HT1080 (cell line): ENCODE measurements around the gene MACROD2. TPM values are rescaled to one million over a fixed set of nuclear protein-coding genes. Genes with fewer than 3 reads are reported as not detected.

Experiments used
- DNase-seq: peaks from one replicate; pipeline ENCODE4 v3.0.0-alpha.2; 2015; ENCODE audit warnings: low read depth
- small RNA-seq: library from RNA; depleted of rRNA; stranded (forward); fragments of <200 nt; gene quantifications from one replicate; pipeline ENCODE3, GENCODE V24; 2014
- total RNA-seq: library from RNA; depleted of rRNA; stranded (reverse); fragments of >200 nt; shearing (Covaris generic); gene quantifications from 2 replicates; pipeline ENCODE4 v1.2.3, GENCODE V29; 2014; rRNA removed

The MACROD2 gene
- total RNA-seq, 1 experiment from 2014 or later = 1.2 TPM

DNA sequence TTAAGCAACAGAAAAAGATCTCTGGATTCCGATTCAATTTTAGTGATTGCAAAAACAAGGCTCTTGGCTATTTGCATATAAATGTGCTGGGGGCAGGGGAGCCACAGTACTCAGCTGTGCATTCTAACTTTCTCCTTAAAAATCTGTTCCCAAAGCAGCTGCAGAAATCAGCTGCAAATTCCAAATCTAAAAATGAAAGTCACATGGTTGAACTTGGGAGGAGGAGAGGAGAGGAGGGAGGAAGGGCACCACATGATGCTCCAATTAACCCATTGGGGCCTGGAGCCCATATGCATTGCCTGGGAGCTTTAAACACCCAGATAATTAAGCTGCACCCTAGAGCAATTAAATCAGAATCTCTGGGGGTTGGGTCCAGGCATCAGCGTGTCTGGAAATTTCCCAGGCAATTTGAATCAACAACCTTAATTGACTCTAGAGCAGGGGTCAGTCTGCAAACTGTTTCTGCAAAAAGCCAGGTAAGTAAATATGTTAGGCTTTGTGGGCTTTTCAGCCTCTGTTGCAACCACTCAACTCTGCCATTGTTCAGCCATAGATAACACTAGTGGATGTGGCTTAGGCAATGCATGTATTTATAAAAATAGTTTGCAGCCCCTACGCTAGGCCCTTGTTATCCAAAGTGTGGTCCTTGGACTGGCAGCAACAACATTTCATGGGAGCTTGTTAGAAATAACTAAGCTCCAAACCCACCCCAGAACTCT, 2069.8 kb downstream of the MACROD2 start:
- no peak for DNase-seq

DNA sequence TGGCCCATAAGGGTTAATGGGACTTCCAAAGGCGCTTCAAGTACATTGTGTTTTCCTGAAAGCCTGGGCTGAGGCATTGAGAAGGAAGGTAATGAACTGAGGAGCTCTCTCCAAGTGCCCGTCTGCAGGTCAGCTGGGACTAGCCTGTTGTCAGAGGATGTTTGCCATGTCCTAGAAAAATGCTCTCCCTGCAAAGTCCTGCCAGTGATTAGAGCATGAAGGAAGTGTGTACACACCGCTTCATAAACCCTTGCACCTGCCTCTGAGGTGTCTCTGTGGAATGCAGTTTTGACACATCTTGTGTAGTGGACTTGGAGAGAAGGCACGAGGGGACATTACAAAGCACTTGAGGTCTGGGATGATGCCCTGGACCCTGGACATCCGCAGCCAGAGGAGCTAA, 2071.3 kb downstream of the MACROD2 start:
- no peak for DNase-seq

DNA sequence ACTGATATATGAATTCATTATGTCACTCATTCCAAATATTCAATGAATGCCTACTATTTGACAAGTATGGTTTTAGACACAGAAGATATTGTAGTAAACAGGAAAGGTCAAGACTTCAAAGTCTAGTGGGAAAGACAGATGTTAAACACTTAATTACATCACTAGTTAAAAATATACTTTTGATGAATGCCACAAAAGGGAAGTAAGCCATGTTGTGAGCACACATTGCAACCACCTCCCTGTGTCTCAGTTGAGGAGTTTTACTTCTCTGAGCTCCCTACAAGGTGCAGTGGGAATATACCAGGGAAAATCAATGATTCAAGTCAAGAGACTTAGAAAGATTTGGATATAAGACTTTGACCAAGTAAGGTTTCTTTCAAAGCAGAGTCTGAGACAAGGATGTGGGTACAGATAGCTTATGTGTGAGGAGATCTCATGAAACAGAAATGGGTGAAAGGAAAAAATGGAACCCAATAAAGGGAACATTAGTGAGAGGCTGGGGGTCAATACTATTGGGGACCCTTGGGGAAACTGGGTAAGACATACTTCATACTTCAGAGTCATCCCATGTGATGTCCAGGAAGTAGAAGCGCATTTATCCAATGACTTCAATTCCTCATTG, 2074.2 kb downstream of the MACROD2 start:
- no peak for DNase-seq

DNA sequence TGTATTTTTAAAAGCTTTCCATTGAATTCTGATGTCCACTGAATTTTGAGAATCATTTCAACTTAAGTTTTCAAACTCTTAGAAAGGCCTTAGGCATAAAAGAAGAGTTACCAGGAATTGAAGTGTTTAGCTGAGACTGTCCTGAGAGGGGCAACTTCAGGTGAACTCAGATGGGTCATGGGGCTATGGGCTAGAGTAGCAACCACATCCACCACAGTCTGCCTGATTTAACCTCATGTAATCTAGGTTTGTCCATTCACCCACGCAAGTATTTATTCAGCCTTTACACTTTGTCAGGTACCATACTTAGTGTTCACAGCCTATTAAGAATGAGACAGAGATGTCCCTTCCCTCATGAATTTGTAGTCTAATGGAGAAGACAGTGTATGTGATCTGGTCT, 2076.9 kb downstream of the MACROD2 start:
- DNase-seq = no peak

DNA sequence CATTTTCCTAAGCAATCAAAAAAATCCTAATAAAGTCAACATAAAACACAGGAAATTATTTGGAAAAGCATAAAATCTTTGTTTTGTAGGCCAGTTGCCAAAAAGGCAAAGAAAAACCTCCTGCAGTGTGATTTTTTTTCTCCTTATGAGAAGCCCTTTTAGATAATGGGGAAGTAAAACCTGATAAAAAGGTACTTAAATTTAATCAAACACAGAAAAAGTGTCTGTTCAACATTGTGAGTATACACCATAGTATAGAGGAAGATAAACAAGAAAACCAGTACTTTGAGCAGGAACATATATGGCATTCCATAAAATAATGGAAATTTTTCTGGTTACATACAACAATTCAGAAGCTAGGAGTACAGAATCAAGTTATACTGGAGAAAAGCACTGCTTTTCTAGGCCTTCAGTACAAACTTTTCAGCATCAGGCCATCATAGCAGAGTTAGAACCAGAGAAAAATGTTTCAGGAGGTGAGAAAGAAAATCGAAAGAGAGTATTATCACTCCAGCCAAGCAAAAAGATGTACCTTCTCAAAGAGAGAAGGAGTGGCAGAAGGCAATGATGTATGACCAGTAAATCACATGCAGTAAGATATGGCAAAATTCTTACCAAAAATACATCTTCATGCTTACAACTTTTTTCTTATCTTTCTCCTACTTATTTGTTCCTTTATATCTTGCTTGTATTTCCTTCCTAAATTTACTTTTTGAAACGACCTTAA, 2083.0 kb downstream of the MACROD2 start:
- no peak for DNase-seq

DNA sequence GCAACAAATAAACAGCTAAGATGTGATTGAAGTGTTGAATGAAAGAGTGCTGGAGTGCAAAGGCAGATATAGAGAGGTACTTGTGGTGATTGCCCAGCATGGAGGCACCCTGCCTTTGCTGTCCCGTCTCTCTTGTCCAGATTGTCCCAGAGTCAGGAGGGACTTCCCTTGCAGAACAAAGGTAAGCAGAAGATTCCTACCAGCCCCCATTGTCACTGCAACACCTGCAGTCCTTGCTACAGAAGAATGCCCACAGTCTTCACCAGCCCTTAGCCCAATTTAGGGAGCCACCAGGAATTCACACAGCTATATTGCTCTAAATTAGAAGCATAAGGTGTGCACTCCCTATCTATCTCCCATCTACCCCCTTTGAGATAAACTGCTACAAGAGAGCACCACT, 2086.1 kb downstream of the MACROD2 start:
- DNase-seq = no peak

DNA sequence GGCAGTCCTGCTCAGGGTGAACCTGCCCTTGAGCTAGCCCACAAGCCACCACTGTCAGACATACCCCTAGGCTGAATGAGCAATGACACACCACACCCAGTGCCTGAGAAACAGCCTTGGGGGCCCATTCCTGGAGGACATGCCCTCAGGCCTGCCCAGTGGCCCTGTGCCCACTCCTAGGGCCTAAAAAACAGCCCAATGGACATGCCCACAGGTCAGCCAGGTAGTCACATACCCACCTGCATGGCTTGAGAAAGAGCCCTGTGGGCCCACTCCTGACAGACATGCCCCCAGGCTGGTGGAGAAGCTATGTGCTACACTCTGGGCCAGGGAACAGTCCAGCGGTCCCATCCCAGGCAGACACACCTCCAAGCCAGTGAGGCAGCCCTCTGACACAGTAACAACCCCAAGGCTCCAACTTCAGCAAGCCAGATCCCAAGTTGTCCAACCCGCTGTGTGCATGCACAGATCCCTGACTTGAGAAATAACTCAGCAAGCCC, 2086.8 kb downstream of the MACROD2 start:
- no peak for DNase-seq

DNA sequence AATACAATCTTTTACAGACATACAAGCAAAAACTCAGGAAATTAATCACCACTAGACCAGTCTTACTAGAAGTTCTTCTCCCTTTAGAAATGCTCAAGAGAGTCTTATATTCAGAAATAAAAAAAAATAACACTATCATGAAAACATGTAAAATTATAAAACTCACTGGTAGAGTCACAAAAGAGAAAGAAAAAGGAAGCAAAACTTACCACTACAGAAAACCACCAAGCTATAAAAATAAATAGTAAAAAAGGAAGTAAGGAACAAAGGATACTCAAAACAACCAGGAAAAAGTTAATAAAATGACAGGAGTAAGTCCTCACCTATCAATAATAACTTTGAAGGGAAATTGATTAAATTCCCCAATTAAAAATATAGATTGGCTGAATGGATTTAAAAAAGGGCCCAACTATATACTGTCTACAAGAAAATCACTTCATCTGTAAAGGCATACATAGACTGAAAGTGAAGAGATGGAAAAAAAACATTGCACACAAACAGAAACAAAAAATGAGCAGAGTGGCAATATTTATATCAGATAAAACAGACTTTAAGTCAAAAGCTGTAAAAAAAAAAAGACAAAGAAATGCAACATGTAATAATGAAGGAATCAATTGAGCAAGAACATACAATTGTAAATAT, 2088.4 kb downstream of the MACROD2 start:
- DNase-seq = no peak

DNA sequence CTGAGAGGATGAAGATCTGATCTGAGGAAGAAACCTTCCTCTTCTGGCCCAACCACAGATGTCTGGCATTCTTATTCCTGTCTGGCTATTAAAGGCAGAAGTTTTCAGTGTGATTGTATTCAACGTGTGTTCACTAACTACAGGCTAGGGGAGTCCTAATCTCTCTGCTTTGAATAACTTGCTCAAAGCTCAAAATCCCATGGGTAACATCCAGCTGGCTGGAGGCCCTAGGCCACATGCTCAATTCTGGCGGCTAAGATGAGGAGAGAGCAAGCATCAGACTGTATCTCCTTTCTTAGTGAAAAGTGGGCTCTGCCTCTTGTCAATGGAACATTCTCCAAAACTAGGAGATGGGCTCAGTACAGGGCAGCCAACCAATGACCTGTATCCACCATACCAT, 2099.9 kb downstream of the MACROD2 start:
- DNase-seq = no peak

DNA sequence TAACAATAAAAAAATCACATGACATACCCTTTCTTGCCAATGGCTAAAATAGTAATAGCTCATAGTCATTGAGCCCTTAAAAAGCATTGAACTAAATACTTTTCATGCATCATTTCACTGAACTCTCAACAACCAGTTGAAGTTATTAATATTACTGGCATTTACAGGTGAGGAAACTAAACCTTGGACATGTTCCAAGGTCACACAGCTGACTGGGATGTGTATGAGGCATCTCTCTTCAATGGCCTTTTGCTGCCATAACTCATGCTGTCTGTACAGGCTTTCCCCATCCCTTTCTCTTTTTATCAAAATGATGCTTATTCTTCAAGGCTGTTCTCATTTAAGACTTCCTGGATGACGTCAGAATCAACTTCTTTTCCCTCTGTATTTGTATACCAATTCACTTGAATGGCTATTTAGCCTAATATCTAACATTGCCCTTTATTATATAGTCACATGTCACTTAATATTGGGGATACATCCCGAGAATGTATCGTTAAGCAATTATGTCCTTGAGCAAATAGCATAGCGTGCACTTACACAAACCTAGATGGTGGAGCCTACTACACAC, 2101.5 kb downstream of the MACROD2 start:
- DNase-seq = no peak

DNA sequence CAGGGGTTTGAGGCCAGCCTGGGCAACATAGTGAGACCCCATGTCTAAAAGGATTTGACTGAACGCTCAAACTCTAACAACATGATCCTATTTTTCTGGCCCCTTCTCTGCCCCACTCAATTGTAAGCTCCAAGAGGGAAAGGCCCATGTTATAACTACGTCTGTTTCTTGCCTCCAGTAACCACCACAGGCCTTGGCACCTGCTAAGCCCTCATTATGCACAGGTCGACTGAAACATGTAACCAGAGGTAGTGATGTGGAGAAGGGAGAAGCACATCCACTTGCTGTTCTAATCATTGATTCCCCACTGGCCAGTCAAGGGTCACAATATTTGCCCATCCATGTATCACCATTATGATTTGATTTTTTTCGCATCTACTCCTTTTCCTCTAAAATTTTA, 2102.5 kb downstream of the MACROD2 start:
- DNase-seq = no peak

DNA sequence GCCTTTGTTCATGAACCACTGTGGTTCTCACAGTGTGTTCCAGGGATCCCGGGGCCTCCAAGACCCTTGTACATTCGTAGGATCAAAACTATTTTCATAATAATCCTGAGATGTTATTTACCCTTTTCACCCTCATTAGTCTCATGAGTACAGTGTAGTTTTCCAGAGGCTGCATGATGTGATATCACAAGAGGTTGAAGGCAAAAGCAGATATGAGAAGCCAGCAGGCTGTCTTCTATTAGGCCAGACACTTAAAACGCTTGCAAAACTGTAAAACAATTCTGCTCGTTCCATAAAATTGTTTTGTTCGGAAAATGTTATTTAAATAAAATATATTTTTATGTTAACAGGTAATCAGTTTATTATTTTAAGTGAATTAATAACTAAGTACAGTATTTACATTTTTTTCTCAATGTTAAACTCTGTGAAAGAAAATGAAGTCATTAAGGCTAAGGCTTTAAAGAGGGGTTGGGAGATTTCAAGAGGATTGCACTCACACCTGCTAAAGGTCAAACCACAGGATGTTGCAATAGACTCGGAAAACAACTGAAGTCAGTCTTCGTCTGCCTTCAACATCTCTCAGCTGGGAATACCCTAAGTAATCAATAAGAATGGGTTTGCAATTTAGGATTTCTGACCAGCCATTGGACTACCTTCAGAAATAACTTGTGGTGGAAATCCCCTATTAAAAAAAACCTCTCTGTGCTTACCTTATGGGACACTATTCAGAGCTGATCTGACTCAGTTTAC, 2103.7 kb downstream of the MACROD2 start:
- DNase-seq = no peak

DNA sequence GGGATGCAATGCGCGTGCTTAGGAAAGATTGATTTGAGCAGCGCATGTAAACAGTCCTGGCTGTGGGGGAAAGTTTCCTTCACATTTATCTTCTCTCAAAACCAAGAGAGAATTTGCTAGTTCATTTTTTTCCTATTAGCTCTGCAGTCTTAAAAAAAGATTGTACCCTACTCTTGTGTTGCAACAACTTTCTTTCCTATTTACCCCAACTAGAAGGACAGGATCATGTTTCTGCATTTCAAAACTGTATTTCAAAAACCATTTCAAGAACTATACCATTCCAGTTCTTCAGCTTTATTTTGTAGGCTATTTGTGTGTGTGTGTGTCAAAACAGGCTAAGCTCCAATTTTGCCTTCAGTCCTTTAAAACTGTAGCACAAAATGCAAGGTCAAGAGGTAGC, 2104.8 kb downstream of the MACROD2 start:
- no peak for DNase-seq

DNA sequence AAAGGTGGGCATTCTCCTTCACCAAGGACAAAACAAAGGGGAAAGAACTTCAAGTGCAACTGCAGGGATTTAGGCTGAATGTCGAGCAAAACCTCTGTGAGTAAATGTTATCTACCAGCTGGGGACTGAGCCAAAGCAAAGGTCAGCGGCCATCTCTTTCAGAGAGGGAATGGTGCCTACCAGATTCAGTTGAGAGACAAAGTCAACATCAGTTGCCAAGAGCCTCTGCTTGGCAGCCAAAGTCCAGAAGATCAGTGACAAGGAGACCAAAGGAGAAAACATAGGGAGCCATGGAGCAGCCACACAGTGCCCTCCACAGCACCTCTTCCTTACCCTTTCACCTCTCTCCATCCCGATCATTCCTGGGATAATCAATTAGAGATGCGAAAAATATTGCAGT, 2105.5 kb downstream of the MACROD2 start:
- DNase-seq = no peak

Small RNA genes within 50 kb of the gene (small RNA-seq; reads per million reads assigned to genes)
- not detected for gene RN7SL864P
- not detected for gene RNA5SP475
- gene RNU6-1159P = not detected
- gene RNU6-115P = not detected
- gene RNU6-228P = 0.07 reads per million
- gene RNU6-278P = not detected
- gene RPS3P1 = not detected

Other genes starting within 250 kb of the MACROD2 start
- 11.4 and 11.5 TPM in 2 replicates for gene ESF1, start 210.6 kb upstream of the MACROD2 start, total RNA-seq
- gene NDUFAF5, start 210.5 kb upstream of the MACROD2 start, total RNA-seq = 17.4 and 20.1 TPM in 2 replicates
- gene SEL1L2, start 4.9 kb upstream of the MACROD2 start, total RNA-seq = not detected in 2 replicates